AG10803 (cell line): ENCODE results near the gene SOSTDC1.

Experiments
- DNase-seq: peaks from one replicate; pipeline ENCODE4 v3.0.0; 2010; ENCODE audit warnings: low read depth
- H3K4me3 ChIP-seq: 2 replicates; pipeline ENCODE4 v1.5.1; 2011; ENCODE audit warnings: mild to moderate bottlenecking, low read length, control low read depth
- CTCF ChIP-seq: conservative IDR thresholded peaks from 2 replicates; pipeline ENCODE4 v1.5.1; 2011; ENCODE audit warnings: mild to moderate bottlenecking, low read length, control low read depth, inconsistent platforms

SOSTDC1 gene

GRCh38 chr7:16419859-16420258, 45.7 kb downstream of the SOSTDC1 start:
- TF ChIP-seq CTCF = no peak
- no peak for DNase-seq
- peak overlapping the region; percentile 72 for H3K4me3 ChIP-seq

GRCh38 chr7:16419126-16419525, 46.4 kb downstream of the SOSTDC1 start:
- no peak for DNase-seq
- TF ChIP-seq CTCF = no peak

GRCh38 chr7:16417906-16418305, 47.6 kb downstream of the SOSTDC1 start:
- TF ChIP-seq CTCF = no peak
- no peak overlapping the region for H3K4me3 ChIP-seq
- DNase-seq = no peak

More at GRCh38 chr7:16419126-16419525, 46.4 kb downstream of the SOSTDC1 start:
- H3K4me3 ChIP-seq = no peak overlapping the region

GRCh38 chr7:16416289-16417282, 49.0 kb downstream of the SOSTDC1 start:
- no peak overlapping the region for H3K4me3 ChIP-seq
- no peak for TF ChIP-seq CTCF
- peak; percentile 88 for DNase-seq

- no peak for TF ChIP-seq CTCF
Observed at GRCh38 chr7:16412274-16413254, 53.0 kb downstream of the SOSTDC1 start.

More at GRCh38 chr7:16412274-16413254, 53.0 kb downstream of the SOSTDC1 start:
- no peak overlapping the region for H3K4me3 ChIP-seq
- no peak for DNase-seq
